Common myeloid progenitor, CD34-positive (primary cell): ENCODE measurements around the gene ACOT12.

Experiments
- CTCF ChIA-PET: fragments of 350-600 bp; sonication (Branson Sonifier 250); formaldehyde crosslinking; loops from one replicate; lab custom pipeline; 2021; ENCODE audit warnings: antibody characterized with exemption; lab: Charles Lee
- POLR2A ChIA-PET: fragments of 350-600 bp; sonication (Branson Sonifier 250); formaldehyde crosslinking; loops from one replicate; lab custom pipeline; 2021; ENCODE audit warnings: antibody characterized with exemption; lab: Charles Lee
- DNase-seq, 3 donors: peaks; one replicate each; pipeline versions ENCODE4 v3.0.0 to v3.0.0-alpha.2; 2013
- H3K27ac ChIP-seq, 2 experiments: 1 replicate in 1 of 2; 2 replicates in 1 of 2; pipeline ENCODE4 v1.7.0; 2013; ENCODE audit warnings: inconsistent platforms in 2 of 2, low read length in 2 of 2, mild to moderate bottlenecking in 2 of 2, low read depth in 1 of 2, moderate library complexity in 1 of 2; ENCODE audit not compliant: severe bottlenecking in 2 of 2, insufficient read depth in 1 of 2, poor library complexity in 1 of 2
- H3K27me3 ChIP-seq, 5 experiments: replicated peaks in 2 of 5; 1 replicate in 3 of 5; 2 replicates in 2 of 5; pipeline versions ENCODE4 v1.6.1 to v1.7.0; 2013; ENCODE audit warnings: low read length in 4 of 5, mild to moderate bottlenecking in 2 of 5, moderate library complexity in 2 of 5, inconsistent platforms in 1 of 5; ENCODE audit not compliant: insufficient read depth in 5 of 5, control insufficient read depth in 4 of 5
- H3K36me3 ChIP-seq, 4 experiments: 1 replicate in 2 of 4; 2 replicates in 2 of 4; pipeline versions ENCODE4 v1.6.1 to v1.7.0; 2013; ENCODE audit warnings: low read length in 3 of 4, control low read depth in 1 of 4, mild to moderate bottlenecking in 1 of 4; ENCODE audit not compliant: control insufficient read depth in 4 of 4, insufficient read depth in 4 of 4
- H3K4me1 ChIP-seq, 4 experiments: 1 replicate in 3 of 4; 2 replicates in 1 of 4; pipeline versions ENCODE4 v1.6.1 to v1.7.1; 2013; ENCODE audit warnings: low read length in 3 of 4, mild to moderate bottlenecking in 3 of 4, control low read depth in 1 of 4, inconsistent platforms in 1 of 4, moderate library complexity in 1 of 4; ENCODE audit not compliant: control insufficient read depth in 4 of 4, insufficient read depth in 4 of 4; ENCODE audit errors: control extremely low read depth in 1 of 4
- H3K4me3 ChIP-seq, 7 experiments: 1 replicate in 4 of 7; 2 replicates in 3 of 7; pipeline versions ENCODE4 v1.5.1 to v1.7.0; 2013; ENCODE audit warnings: mild to moderate bottlenecking in 7 of 7, low read length in 6 of 7, moderate library complexity in 6 of 7, inconsistent platforms in 2 of 7, low read depth in 2 of 7, control low read depth in 1 of 7; ENCODE audit not compliant: insufficient read depth in 4 of 7, control insufficient read depth in 1 of 7; ENCODE audit errors: extremely low read depth in 1 of 7
- H3K9me3 ChIP-seq, 5 experiments: 1 replicate in 4 of 5; 2 replicates in 1 of 5; pipeline versions ENCODE4 v1.6.1 to v1.7.1; 2013; ENCODE audit warnings: low read length in 4 of 5, mild to moderate bottlenecking in 2 of 5, inconsistent platforms in 1 of 5, low read depth in 1 of 5, moderate library complexity in 1 of 5; ENCODE audit not compliant: control insufficient read depth in 4 of 5, insufficient read depth in 2 of 5; ENCODE audit errors: control extremely low read depth in 1 of 5
- WGBS: methylation state at CpG from one replicate; pipeline ENCODE4 v1.1.5; 2013; ENCODE audit not compliant: insufficient coverage; 5-methylcytosine and 5-hydroxymethylcytosine counted together

ACOT12 gene

GRCh38 chr5:81314581-81314980 is 79.4 kb downstream of the ACOT12 start:
- ChIA-PET POLR2A (interaction anchor here (0.6 kb wide), 1 partner anchor 86 kb away, joined by 5 read pairs; no protein-coding TSS in a partner anchor), CTCF (interaction anchor here (1.3 to 1.5 kb wide), 2 partner anchors 12 to 15 kb away, joined by 3 to 4 read pairs; no protein-coding TSS in a partner anchor)
- no peaks in the 10 kb centered on the region for H3K27me3 ChIP-seq
- H3K4me3 ChIP-seq = no peak overlapping the region
- H3K27ac ChIP-seq = no peak overlapping the region
- DNase-seq = no peak
- peaks cover 5 to 24% (median 18%) of the 10 kb centered on the region in 4 experiments for H3K36me3 ChIP-seq
- no peaks in the 10 kb centered on the region for H3K9me3 ChIP-seq
- 100% methylated on average over 3 of the region's 3 CpGs for WGBS
- H3K4me1 ChIP-seq = no peaks in the 10 kb centered on the region

- H3K4me1 ChIP-seq = no peaks in the 10 kb centered on the region
- peaks cover 5 to 26% (median 21%) of the 10 kb centered on the region in 4 experiments for H3K36me3 ChIP-seq
- no peak overlapping the region for H3K4me3 ChIP-seq
- no peak overlapping the region for H3K27ac ChIP-seq
- no peaks in the 10 kb centered on the region for H3K27me3 ChIP-seq
- WGBS = 96% methylated on average over 3 of the region's 3 CpGs
- no peak for DNase-seq
- H3K9me3 ChIP-seq = no peaks in the 10 kb centered on the region
- CTCF ChIA-PET = interaction anchor here (1.0 to 1.3 kb wide), 2 partner anchors 12 to 14 kb away, joined by 3 read pairs; partner anchors contain the start of gene ZCCHC9
- POLR2A ChIA-PET = no interaction called here
These were observed 80.2 kb downstream of the ACOT12 start for GRCh38 chr5:81313686-81314085.

GRCh38 chr5:81313278-81313677 is 80.7 kb downstream of the ACOT12 start:
- Histone ChIP-seq H3K27me3 (no peaks in the 10 kb centered on the region), H3K9me3 (no peaks in the 10 kb centered on the region), H3K27ac (no peak overlapping the region), H3K4me3 (no peak overlapping the region), H3K36me3 (peaks cover 5 to 28% (median 21%) of the 10 kb centered on the region in 4 experiments), H3K4me1 (no peaks in the 10 kb centered on the region)
- DNase-seq = no peak
- POLR2A ChIA-PET = no interaction called here
- CTCF ChIA-PET = interaction anchor here (1.0 kb wide), 1 partner anchor 12 kb away, joined by 3 read pairs; the partner anchor contains the start of gene ZCCHC9

GRCh38 chr5:81310402-81311063 is 83.4 kb downstream of the ACOT12 start:
- no CpG with 5 or more reads among the region's 1 CpG for WGBS
- H3K9me3 ChIP-seq = no peaks in the 10 kb centered on the region
- ChIA-PET POLR2A (no interaction called here), CTCF (interaction anchor here (1.4 to 1.7 kb wide), 2 partner anchors 9 to 12 kb away, joined by 3 to 5 read pairs; no protein-coding TSS in a partner anchor)
- H3K27ac ChIP-seq = no peak overlapping the region
- no peak overlapping the region for H3K4me3 ChIP-seq
- H3K36me3 ChIP-seq = peaks cover 5 to 31% (median 22%) of the 10 kb centered on the region in 4 experiments
- H3K27me3 ChIP-seq = no peaks in the 10 kb centered on the region
- no peak for DNase-seq
- no peaks in the 10 kb centered on the region for H3K4me1 ChIP-seq

DNA sequence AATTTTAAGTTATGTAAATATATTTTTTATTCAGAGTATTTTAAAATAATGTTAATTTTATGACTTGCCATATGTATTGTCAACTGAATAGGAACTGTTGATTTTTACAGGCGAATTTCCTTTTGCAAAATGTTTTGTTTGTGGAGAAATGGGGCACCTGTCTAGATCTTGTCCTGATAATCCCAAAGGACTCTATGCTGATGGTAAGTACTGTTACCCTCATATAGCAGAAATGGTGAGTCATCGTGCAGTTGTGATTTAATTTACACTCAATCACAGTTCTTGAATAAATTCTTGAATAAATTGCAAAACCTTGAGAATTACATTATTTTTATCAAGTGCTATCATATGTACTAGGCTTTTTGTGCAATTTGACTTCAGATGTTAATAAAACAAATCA is 85.1 kb downstream of the ACOT12 start:
- Histone ChIP-seq H3K27me3 (no peaks in the 10 kb centered on the region), H3K36me3 (peaks cover 8 to 36% (median 22%) of the 10 kb centered on the region in 4 experiments), H3K4me1 (no peaks in the 10 kb centered on the region), H3K4me3 (no peak overlapping the region), H3K27ac (no peak overlapping the region), H3K9me3 (no peaks in the 10 kb centered on the region)
- 100% methylated on average over 1 of the region's 2 CpGs for WGBS
- CTCF ChIA-PET = interaction anchor here (1.4 to 1.7 kb wide), 2 partner anchors 10 to 11 kb away, joined by 3 to 5 read pairs; no protein-coding TSS in a partner anchor
- DNase-seq = no peak
- POLR2A ChIA-PET = no interaction called here

GRCh38 chr5:81305785-81306184 is 88.1 kb downstream of the ACOT12 start:
- Histone ChIP-seq H3K27ac (no peak overlapping the region), H3K9me3 (no peaks in the 10 kb centered on the region), H3K4me3 (no peak overlapping the region), H3K36me3 (peaks cover 7 to 16% (median 7%) of the 10 kb centered on the region in 4 experiments), H3K4me1 (peaks cover 2 to 11% (median 9%) of the 10 kb centered on the region in 4 experiments), H3K27me3 (no peaks in the 10 kb centered on the region)
- CTCF ChIA-PET = no interaction called here
- no peak for DNase-seq
- POLR2A ChIA-PET = interaction anchor here (0.6 kb wide), 1 partner anchor 103 kb away, joined by 5 read pairs; no protein-coding TSS in a partner anchor

DNA sequence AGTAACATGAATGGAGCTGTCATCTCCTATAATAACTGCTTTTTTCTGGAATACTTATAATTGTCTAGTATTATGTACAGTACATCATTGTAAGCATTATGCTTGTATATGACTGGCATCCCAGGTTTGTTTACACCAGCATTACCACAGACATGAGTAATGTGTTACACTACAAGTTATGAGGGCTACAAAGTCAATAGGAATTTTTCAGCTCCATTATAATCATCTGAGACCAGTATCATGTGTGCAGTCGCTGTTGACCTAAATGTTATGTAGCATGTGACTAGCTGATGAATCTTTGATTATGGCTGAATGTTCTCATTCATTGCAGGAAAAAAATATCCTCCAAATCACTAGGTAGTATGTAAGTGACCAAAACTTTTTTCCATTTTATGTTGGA is 90.4 kb downstream of the ACOT12 start:
- peaks cover 3 to 11% (median 4%) of the 10 kb centered on the region in 4 experiments for H3K36me3 ChIP-seq
- no peak for DNase-seq
- WGBS = no CpG with 5 or more reads among the region's 1 CpG
- H3K9me3 ChIP-seq = no peaks in the 10 kb centered on the region
- H3K4me1 ChIP-seq = peaks cover 6 to 29% (median 23%) of the 10 kb centered on the region in 4 experiments
- H3K27ac ChIP-seq = no peak overlapping the region
- ChIA-PET POLR2A (no interaction called here), CTCF (interaction anchor here (1.7 kb wide), 1 partner anchor 12 kb away, joined by 4 read pairs; no protein-coding TSS in a partner anchor)
- no peak overlapping the region for H3K4me3 ChIP-seq
- no peaks in the 10 kb centered on the region for H3K27me3 ChIP-seq
